Measurements from ENCODE around the gene SRMS.
"Not testable (repeated sequence)": the region's sequence is repeated elsewhere in the genome, so short reads cannot be mapped to it uniquely, and the experiment has no call there.

Gene SRMS

DNA sequence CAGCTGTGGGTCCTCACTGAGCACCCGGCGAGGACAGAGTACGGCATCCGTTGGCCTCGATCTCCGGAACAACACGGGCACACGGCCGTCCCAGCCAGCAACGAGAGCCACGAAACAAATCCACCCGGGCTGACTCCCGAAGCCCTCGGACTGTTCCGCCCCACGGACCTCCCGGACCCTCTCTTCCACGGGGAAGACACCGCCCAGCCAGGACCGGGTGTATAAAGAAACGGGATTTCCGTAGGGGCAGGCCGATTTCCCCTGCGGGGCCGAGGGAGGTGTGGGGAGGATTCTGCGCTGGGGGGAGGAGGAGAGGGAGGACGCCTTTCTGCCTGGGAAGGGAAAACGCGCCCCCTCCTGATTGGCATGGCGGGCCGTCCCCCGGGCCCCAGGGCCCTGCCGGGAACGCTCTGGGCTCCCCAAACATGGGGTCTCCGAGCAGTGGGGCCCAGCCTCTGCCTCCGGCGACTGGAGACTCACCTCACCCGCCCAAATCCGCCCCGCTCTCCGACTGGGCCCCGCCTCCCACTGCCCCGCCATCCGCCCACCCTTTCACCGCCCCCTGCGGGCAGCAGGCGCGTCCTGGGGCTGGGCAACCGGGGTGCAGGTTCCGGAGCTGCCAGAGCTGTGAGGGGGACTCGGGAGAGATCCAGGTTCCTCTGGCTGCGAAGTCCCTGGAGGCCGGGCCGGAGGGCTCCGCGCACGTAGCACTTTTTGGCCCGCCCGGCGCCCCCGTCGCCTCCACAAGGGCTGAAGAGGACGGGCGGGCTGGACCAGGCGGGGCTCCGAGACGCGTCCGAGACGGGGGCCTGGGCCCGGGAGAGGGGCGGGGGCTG is 27.7 kb downstream of the SRMS start:
- DNase-seq = peak; percentile 77

DNA sequence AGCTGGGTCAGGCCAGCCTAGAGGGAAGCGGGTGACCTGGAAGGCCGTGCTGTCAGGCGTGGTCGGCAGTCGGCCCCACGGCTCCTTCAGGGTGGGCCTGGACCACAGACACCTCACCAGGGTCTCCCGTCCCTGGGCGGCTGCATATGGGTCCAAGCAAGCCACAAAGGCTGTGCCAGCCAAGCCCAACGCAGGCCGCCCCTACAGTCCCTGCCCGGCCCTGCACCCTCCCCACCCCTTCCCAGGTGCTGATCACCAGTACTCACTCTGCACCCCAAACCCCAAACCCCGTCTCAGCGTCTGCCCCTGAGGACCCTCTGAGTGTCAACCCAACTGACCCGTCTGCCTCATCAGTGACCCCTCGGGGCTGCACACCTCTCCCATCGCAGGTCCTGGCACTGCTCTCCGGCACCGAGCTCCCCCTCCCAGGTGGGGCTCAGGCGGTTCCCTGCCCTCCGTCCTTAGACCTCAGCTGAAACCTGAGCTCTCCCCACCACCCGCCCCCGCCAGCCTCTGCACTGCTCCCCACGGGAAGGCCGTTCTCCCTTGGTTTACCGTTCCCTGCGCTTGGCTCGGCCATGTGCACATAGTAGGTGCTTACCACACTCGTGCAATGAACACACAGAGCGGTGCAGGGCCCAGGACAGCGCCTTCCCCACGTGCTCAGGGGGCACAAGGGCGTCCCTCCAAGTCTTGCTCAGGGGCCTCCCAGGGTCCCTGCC is 28.4 kb downstream of the SRMS start:
- DNase-seq = no peak

DNA sequence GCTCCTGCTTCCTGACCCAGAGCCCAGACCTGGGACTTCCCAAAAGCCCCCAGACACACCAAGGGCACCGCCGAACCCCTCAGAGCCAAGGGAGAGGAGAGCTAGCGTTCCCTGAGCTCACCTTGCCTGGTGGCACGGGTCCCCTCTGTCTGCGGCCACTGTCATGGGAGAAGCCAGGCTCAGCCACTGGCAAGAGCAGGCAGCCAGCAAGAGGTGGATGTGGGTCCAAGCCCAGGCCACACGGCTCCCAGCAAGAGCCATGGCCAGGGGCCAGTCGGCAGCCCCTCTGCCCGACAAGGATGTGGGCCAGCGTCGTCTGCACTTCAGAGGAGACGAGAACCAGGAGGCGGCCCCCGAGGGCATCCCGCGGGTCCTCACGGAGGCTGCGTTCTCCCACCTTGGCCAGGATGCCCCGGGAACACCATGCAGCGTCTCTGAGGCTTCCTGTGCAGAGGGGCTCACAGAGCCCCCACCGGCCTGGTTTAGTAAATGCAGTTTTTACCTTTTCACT is 29.1 kb downstream of the SRMS start:
- no peak for DNase-seq

DNA sequence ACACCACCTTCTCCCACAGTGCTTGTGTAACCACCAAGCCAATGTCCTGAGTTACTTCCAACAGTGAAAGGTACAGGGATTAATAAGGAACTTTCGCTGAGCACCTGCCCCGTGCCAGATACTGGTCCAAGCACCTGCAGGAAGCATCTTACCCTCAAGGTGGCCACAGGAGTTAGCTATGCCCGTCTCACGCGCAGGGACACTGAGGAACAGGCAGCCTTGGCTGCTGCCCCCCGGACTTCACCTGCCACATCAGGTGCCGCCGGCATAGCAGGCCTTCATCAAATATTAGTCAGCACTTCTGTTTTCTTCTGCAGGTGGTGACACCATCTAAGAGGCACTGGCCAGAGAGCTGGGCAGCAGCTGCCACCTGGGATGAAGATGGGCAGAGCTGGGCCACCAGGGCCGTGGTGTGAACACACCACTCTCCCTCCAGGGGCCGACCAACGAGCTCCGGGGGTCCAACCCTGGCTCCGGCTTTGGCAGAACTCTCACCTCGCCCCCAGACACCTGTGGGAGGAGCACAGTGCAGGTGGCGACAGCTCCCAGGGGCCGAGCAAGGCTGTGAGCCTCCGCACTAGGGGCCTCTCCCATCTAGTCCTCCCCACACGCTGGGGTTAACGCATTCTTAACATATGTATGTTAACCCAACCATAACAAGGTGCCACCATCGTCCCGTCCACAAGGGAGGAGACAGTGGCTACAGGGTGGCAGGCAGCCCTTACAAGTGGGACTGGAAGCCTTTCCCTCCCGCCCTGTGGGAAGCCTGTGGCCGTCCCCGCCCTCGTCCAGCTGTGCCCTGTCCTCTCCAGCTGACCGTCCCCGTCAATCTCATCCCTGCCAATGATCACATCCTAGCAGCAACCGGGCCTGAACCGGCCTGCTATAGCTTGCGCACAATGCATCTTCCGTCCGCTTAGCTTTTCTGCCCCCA is 29.9 kb downstream of the SRMS start:
- DNase-seq = no peak

DNA sequence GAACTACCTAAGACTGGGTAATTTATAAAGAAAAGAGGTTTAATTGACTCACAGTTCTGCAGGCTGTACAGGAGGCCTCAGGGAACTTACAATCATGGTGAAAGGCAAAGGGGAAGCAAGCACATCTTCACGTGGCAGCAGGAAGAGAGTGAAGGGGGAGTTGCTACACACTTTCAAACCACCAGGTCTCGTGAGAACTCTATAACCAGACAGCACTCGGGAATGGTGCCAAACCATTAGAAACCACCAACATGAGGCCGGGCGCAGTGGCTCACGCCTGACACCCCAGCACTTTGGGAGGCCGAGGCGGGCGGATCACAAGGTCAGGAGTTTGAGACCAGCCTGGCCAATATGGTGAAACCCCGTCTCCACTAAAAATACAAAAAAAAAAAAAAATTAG is 33.0 kb downstream of the SRMS start:
- not testable (repeated sequence) for DNase-seq

DNA sequence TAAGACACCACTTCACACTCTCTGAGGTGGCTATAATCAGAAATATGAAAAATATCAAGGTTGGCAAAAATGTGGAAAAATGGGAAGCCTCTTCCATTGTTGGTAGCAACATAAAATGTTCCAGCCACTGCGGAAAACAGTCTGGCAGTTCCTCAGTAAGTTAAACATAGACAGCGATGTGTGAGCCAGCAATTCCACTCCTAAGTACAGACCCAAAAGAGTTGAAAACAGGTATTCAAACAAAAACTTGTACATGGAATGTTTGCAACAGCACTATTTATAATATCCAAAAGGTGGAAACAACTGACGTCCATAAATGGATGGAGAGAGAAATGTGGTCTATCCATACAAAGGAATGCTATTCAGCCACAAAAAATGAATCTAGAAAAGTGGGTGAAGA is 34.3 kb downstream of the SRMS start:
- DNase-seq = no peak

DNA sequence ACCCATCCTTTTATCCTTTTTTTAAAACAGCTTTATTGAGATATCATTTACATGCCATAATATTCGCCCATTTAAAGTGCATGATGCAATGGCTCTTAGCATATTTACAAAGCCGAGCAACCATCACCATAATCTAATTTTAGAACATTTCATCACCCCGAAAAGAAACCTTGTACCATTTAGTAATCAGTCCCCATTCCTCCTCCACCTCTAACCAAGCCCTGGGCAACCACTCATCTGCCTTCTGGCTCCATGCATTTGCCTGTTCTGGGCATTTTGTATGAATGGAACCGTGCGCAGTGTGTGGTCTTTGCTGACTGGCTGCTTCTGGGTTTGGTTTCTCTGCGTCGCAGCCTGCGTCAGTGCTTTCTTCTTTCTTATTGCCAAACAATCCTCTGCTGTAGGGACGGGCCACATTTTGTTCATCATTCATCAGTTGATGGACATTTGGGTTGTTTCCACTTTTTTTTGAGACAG is 38.4 kb downstream of the SRMS start:
- no peak for DNase-seq

DNA sequence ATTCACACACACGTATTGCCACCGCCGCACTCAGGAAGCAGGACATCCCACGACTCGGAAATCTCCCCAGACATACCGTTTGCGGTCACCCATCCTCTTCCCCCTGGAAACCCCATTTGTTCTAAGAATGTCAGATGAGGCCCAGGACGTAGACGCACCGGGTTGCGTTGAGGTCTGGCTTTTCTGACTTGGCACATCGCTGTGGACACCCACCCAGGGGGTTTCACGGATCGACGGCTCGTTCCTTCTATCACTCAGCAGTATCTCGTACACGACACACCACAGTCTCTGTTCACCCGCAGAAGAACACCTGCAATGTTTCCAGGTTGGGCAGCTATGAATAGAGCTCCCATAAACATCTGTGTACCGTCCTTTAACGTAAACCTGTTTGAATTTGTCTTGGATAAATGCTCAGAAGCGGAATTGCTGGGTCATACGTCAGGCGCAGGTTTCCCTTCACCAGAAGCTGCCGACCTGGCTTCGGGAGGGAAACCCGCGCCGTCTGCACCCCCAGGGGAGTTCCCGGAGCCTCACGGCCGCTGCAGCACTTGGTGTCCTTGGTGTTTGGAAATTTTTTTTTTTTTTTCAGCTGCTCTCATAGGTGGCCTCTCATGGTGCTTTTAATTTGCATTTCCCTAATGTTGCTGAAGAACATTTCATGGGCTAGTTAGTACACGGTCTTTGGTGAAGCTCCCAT is 39.3 kb downstream of the SRMS start:
- no peak for DNase-seq

DNA sequence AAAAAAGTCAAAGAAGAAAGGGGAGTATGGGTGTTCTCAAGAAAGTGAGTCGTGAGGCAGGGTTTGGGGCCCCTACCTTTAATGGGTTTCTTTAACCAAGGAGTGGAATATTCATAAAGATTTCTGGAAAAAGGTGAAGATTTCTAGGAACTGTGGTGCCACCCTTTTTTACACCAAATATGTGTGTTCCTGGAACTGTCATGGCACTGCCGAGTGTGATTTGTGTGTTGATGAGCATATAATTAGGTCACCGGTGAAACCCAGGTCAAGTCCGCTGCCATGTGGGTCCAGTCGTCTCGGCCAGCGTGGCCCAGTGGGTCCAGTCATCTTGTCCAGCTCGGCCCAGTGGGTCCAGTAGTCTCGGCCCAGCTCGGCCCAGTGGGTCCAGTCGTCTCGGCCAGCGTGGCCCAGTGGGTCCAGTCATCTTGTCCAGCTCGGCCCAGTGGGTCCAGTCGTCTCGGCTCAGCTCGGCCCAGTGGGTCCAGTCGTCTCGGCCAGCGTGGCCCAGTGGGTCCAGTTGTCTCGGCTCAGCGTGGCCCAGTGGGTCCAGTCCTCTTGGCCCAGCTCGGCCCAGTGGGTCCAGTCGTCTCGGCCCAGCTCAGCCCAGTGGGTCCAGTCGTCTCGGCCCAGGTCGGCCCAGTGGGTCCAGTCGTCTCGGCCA is 40.3 kb downstream of the SRMS start:
- no peak for DNase-seq

DNA sequence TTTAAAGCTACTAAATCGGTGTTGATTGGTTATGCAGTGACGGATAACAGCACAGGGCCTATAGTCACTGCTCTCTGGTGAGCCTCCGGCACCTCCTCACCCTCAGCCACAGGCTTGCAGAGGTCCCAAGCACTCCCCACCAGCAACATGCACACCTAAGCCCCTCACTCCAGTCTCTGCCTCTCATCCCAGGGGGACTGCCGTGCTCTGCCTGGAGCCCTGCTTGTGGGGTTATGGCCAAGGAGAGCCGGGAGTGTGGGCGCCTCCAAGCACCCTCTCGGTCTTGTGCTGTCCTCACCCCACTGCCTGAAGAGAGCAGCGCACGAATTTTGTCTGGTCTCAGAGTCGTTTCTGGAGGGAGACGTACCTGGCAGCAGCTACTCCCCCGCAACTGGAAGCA is 41.8 kb downstream of the SRMS start:
- no peak for DNase-seq

DNA sequence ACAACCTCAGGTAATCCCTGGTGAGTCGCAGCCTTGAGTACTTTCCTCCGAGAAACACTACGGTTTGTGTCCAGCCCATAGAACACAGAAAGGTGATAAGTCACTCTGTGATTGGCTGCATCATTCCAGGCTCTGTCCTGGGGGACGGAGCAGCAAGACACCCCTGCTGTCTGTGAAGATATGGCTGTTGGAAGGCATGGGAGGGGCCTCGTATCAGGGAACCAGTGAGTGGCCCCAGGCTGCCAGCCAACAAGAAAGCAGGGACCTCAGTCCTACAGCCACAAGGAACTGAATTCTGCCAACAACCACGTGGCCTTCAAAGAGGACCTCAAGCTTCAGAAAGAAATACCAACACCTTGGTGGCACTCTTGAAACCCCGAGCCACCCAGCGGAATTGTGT is 42.3 kb downstream of the SRMS start:
- no peak for DNase-seq

DNA sequence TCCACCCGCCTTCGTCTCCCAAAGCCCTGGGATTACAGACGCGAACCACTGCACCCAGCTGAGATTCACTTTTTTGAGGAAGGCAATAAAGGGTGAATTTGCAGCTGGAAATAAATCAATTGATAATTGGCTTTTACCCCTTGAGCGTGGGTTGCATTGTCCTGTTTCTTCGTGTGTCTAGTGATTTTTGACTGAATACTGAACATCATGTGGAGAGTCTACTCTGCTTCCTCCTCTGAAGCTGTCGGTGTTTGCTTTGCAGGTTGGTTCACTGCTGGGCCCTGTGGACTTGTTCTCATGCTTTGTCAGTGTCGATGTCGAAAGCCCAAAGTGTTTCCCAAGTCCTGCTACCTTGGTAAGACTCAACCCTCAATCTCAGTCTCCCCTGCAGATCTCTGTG is 42.9 kb downstream of the SRMS start:
- DNase-seq = no peak

DNA sequence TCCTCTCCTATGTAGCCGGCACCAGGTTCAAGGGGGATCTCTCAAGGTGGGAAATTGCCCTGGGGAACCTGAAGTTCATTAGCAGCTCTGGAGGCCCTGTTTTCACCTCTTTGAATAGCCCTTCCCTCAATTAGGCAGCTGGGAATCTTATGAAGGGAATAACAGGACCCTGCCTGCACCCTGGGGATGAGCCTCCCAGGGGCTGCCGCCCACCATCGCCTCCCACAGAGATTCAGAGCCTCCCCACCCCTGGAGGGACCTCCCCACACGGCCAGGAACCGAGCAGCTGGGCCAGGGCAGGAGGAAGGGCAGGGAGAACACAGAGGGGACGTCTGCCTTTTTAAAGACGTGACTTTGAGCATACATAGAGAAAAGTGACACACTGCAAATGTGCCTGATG is 44.0 kb downstream of the SRMS start:
- no peak for DNase-seq

DNA sequence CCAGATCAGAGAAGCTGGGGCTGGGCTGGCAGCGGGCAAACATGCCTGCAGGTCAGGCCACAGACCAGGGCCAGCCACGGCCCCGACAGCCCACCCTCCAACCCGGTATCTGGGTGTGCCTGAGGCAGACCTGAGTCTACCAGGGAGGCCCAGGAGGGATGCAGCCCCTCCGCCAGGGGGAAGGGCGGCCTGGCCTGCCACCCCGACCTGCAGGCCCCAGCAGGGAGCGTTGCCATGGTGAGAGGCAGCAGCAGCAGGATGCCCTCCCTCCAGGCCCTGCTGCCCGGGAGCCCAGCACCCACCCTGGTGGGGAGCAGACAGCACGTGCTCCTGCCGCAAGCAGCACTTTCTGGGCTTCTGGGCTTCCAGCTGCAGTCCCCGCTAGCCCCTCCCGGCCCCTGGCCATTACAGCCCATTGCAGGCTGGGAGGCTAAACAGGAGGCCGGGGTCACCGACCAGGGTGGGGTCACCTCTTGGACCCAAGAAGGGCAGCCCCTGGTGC is 44.8 kb downstream of the SRMS start:
- DNase-seq = no peak

DNA sequence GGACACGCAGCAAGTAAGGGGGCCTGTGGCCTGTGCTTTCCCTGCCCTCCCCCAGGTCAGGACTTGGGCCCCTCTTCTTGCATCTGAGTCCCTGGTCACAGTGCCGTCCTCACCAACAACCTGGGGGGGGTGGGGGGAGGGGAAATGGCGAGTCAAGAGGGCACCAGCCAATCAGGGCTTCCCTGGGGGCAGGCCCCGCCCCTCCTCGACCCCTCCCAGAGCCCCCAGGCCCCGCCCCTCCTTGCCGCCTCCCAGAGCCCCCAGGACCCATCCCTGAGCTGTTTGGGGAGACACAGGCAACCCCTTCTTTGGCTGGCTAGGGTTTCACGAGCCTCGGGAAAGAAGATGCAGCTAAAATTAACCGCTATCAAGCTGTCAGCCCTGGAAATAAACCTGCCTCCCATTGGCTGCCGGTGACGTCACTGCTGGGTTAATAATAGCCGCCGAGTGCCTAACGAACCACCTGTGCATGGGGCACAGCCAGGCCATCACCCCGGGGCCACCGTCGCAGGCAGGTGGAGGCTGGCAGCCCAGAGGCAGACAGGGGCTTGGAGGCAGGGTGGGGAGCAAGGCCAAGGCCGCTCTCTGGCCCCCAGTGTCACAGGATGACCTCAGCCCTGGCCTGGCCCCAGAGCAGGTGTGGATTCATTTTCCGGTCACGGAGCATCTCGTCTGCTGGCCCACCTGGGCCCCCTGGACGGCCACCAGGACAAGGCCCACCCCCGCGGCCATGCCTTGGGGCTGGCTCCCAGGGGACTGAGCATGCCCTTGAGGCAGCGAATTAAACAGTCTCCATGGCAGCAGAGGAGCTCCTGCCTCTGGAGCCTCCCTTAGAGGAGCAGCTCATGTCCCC is 45.5 kb downstream of the SRMS start:
- no peak for DNase-seq

DNA sequence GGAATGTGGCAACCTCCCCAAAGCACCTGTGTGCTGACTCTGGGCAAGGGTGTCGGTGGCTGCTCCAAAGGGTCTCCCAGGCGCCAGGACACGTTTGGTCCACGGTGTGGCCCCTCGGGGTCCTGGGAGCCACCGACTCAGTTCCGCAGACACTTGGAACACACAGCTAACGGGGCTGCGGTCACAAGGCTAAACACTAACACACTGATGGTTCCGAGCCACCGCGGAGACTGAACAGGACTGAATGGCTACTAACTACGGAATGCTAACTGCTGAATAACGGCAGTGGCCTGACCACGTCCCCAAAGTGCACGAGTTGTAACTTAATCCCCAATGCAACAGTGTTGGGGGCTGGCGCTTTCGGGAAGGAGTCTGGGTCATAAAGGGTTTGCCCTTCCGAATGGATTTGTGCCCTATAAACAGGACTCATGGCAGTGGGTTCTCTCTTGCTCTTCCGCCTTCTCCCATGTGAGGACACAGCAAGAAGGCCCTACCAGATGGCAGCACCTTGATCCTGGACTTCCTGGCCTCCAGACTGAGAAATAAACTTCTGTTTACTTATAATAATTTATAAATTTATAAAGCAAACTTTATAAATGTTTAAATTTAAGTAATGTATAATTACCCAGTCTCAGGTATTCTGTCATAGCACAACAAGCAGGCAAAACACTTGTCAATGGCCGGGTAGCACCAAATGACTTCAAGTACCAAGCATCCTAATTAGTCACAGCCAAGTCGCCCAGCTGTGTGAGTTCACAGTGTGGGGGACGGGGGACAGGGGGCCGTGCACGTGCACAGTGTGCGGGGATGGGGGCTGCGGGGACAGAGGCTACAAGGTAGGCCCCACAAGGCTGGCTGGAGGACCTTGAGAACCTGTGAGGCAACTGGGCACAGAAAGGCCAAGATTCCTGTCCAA is 46.4 kb downstream of the SRMS start:
- DNase-seq = no peak

DNA sequence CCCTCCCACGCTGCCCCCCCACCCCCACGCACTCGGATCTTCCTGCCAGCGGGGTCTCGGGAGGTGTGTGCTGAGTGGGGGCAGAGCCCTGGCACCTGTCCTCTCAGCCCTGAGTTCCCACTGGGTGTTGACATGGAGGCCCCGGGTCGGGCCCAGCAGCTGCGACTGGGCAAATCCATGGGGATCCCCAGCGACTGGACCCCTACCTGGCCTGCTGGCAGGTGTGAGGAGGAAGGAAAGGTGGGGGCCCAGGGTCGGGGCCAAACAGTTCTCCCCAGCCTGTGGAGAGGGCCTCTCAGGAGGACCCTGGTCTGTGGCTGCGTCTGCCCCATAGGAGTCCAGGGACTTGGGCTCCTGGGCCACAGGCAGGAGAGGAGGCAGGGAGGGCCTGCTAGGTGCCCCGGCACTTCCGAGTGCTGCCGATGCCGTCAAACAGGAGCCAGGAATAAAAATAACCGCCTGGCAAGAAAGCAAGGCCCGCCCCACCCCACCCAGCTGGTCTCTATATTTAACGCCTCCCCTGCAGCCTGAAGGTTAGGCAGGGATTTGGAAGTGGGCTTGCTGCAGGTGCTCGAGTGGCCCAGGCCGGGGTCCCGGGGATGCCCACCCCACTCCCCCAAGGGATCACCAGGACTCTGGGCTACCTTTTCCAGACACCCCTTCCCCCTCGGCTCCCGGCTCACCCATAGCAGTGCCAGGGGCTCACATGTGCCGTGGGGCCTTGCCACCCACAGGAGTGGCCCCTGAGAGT is 47.2 kb downstream of the SRMS start:
- DNase-seq = no peak

DNA sequence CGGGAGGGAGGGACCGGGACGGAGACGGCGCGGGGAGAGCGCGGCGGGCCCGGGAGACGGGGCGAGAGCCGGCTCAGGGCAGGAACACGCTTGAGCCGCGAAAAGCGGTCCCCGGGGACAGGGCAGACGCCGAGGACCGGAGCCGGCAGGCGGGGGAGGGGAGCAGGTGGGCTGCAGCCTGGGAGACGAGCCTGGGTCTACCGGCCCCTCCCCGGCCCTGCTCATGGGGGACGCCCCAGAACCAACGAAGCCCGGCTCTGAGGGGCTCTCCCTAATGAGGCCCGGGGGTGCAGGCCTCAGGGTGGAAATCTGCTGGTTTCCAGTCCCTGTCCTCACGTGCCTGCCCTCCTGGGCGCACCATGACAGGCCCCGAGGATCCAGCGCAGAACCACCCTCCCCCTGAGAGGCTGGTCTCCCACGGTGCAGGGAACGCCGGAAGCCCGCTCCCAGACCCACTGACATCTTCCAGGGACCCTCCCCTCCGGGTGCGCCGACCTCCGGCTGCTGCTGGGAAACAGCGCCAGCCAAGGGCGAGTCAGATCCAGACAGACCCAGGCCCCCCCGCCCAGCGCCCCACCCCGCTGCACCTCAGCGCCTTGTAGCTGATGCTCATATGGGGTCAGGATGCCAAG is 48.1 kb downstream of the SRMS start:
- no peak for DNase-seq
